Body of pancreas (tissue), 4 donors: ENCODE data around the gene WDFY4. TPM values are rescaled to one million over a fixed set of nuclear protein-coding genes. Genes with fewer than 3 reads are reported as not detected.

Source experiments
- ATAC-seq: fragments of 150-250 bp; one replicate; pipeline ENCODE4 v1.9.1; 2016
- DNase-seq, 4 donors: peaks; one replicate each; pipeline ENCODE4 v3.0.0-alpha.2; 2019
- H3K27ac ChIP-seq, 4 donors: fragments of 200-600 bp; sonication (generic); 1 replicate in 3 of 4; 2 replicates in 1 of 4; pipeline versions ENCODE4 v1.5.1 to v1.6.1; 2016 to 2019; ENCODE audit warnings: mild to moderate bottlenecking in 1 of 4, mixed read lengths in 1 of 4, moderate library complexity in 1 of 4
- H3K27me3 ChIP-seq, 2 donors: fragments of 200-600 bp; sonication (generic); one replicate each; pipeline ENCODE4 v1.6.0; 2016; ENCODE audit warnings: mild to moderate bottlenecking in 1 of 2
- H3K36me3 ChIP-seq, 2 donors: fragments of 200-600 bp; sonication (generic); replicated peaks in 1 of 2; 2 replicates each; pipeline ENCODE4 v1.5.1; 2016; ENCODE audit warnings: low read depth in 2 of 2; ENCODE audit not compliant: insufficient read depth in 1 of 2
- H3K4me1 ChIP-seq: fragments of 200-600 bp; sonication (generic); one replicate; pipeline ENCODE4 v1.6.0; 2016
- H3K4me3 ChIP-seq, 2 donors: fragments of 200-600 bp; sonication (generic); 1 replicate in 1 of 2; 2 replicates in 1 of 2; pipeline ENCODE4 v1.5.1; 2016 to 2019
- H3K9me3 ChIP-seq, 3 donors: fragments of 200-600 bp; sonication (generic); 1 replicate in 2 of 3; 2 replicates in 1 of 3; pipeline ENCODE4 v1.5.1; 2016
- CTCF ChIP-seq, 7 experiments: fragments of 450-650 bp in 4 of 7; fragments of 200-600 bp in 3 of 7; sonication (generic) in 3 of 7; IDR thresholded peaks; one replicate each; pipeline ENCODE4 v1.5.1; 2016 to 2019; ENCODE audit warnings: antibody characterized with exemption in 7 of 7
- POLR2A ChIP-seq, 3 donors: fragments of 450-650 bp; IDR thresholded peaks; one replicate each; pipeline ENCODE4 v1.6.1; 2016; ENCODE audit warnings: antibody characterized with exemption in 3 of 3, mild to moderate bottlenecking in 2 of 3
- WGBS, 2 donors: methylation state at CpG; one replicate each; pipeline ENCODE4 v1.1.5; 2017; 5-methylcytosine and 5-hydroxymethylcytosine counted together
- intact Hi-C: fragments of 100-400 bp; cut with DNase I; formaldehyde crosslinking; loops from one replicate; pipeline ENCODE4 v1.15.1; 2023
- total RNA-seq, 2 donors: library from RNA; depleted of rRNA; stranded (reverse); fragments of >200 nt; gene quantifications; one replicate each; pipeline ENCODE4 v1.1.0, GENCODE V29; 2016

Gene WDFY4
- total RNA-seq, 2 donors from 2014 or later = 0.66 to 2.3 TPM

GRCh38 chr10:49021685-49022084 is 337.0 kb downstream of the WDFY4 start:
- TF ChIP-seq POLR2A (IDR thresholded peaks at IDR 0.05) = no peak
- no peak for TF ChIP-seq CTCF (IDR thresholded peaks at IDR 0.05)
- Histone ChIP-seq H3K9me3 (no peaks in the 10 kb centered on the region), H3K27me3 (no peaks in the 10 kb centered on the region), H3K4me3 (no peak overlapping the region), H3K36me3 (no peaks in the 10 kb centered on the region), H3K27ac (no peak overlapping the region), H3K4me1 (no peaks in the 10 kb centered on the region)
- intact Hi-C loops = no loop called here
- no peak for DNase-seq
- 76 to 78% methylated on average over 6 of the region's 6 CpGs for WGBS, 2 donors
- ATAC-seq = no peak

DNA sequence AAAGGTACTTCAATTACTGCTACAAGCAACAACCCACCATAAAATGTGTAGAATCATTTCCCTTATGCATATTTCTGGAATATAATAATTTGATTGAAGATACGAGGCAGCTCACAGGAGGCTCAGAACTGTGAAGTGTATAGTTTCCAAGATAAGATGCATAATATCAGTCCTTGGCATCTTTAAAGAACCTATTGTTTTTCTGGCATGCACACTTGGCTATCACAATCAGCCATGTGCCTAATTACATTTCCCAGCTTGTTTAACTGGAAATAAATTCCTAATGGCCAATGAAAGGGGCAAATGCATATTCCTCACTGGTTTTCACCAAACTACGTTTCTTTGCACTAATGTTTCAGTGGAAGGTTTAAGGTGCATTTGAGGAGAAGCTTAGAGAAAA is 338.4 kb downstream of the WDFY4 start:
- DNase-seq (no peak), ATAC-seq (no peak)
- TF ChIP-seq CTCF (IDR thresholded peaks at IDR 0.05) = no peak
- TF ChIP-seq POLR2A (IDR thresholded peaks at IDR 0.05) = no peak
- Histone ChIP-seq H3K9me3 (no peaks in the 10 kb centered on the region), H3K27me3 (no peaks in the 10 kb centered on the region), H3K27ac (no peak overlapping the region), H3K4me1 (no peaks in the 10 kb centered on the region), H3K36me3 (no peaks in the 10 kb centered on the region), H3K4me3 (no peak overlapping the region)
- WGBS, 2 donors = 22 to 24% methylated on average over 2 of the region's 2 CpGs
- intact Hi-C loops = no loop called here

- H3K27me3 ChIP-seq = no peaks in the 10 kb centered on the region
- no peaks in the 10 kb centered on the region for H3K36me3 ChIP-seq
- DNase-seq = no peak
- H3K4me1 ChIP-seq = no peaks in the 10 kb centered on the region
- no peak for ATAC-seq
- no peak overlapping the region for H3K27ac ChIP-seq
- intact Hi-C loops = no loop called here
- H3K9me3 ChIP-seq = no peaks in the 10 kb centered on the region
- 64 to 72% methylated on average over 5 of the region's 5 CpGs for WGBS, 2 donors
- no peak for TF ChIP-seq POLR2A (IDR thresholded peaks at IDR 0.05)
- no peak for TF ChIP-seq CTCF (IDR thresholded peaks at IDR 0.05)
- H3K4me3 ChIP-seq = no peak overlapping the region
Measured at GRCh38 chr10:49023752-49024151, 339.1 kb downstream of the WDFY4 start.

DNA sequence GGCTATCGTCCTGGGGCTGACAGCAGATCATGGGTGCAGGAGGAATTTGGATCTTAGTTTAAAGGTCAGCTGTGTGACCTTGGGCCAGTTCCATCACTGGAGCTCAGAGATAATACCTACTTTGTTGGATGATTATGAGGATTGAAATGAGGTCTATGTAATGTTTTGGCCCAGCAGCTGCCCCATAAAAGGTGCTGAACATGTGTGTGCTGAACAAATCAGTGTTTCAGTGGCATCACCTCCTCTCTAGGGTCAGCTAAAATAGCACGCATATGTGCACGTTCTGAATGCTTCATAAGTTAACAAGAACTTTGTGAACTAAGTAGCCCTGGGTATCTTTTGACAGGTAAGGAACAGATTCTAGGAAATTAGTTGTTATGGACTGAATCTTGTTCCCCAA is 339.8 kb downstream of the WDFY4 start:
- intact Hi-C loops = no loop called here
- no peak overlapping the region for H3K27ac ChIP-seq
- H3K4me1 ChIP-seq = no peaks in the 10 kb centered on the region
- H3K36me3 ChIP-seq = no peaks in the 10 kb centered on the region
- 57 to 70% methylated on average over 3 of the region's 3 CpGs for WGBS, 2 donors
- H3K4me3 ChIP-seq = no peak overlapping the region
- no peak for ATAC-seq
- H3K27me3 ChIP-seq = no peaks in the 10 kb centered on the region
- no peaks in the 10 kb centered on the region for H3K9me3 ChIP-seq
- no peak for TF ChIP-seq CTCF (IDR thresholded peaks at IDR 0.05)
- no peak for TF ChIP-seq POLR2A (IDR thresholded peaks at IDR 0.05)
- DNase-seq = no peak

- ATAC-seq (no peak), DNase-seq (no peak)
- no peak overlapping the region for H3K27ac ChIP-seq
- TF ChIP-seq CTCF (IDR thresholded peaks at IDR 0.05) (no peak), POLR2A (IDR thresholded peaks at IDR 0.05) (no peak)
- H3K4me1 ChIP-seq = no peaks in the 10 kb centered on the region
- H3K9me3 ChIP-seq = no peaks in the 10 kb centered on the region
- WGBS, 2 donors = 69 to 70% methylated on average over 7 of the region's 7 CpGs
- H3K4me3 ChIP-seq = no peak overlapping the region
- intact Hi-C loops = no loop called here
- H3K27me3 ChIP-seq = no peaks in the 10 kb centered on the region
- H3K36me3 ChIP-seq = no peaks in the 10 kb centered on the region
Measured at GRCh38 chr10:49025347-49025983, 340.8 kb downstream of the WDFY4 start.
